GM12874 (cell line): Measurements from ENCODE around the gene BRDT.

Experiments
- TF ChIP-seq, protein P1 (sequence below): IDR thresholded peaks from 2 replicates; pipeline ENCODE4 v1.5.1; 2011; ENCODE audit warnings: low read depth, mild to moderate bottlenecking, control low read depth, low read length, moderate library complexity; ENCODE audit not compliant: insufficient read depth

Gene BRDT

DNA sequence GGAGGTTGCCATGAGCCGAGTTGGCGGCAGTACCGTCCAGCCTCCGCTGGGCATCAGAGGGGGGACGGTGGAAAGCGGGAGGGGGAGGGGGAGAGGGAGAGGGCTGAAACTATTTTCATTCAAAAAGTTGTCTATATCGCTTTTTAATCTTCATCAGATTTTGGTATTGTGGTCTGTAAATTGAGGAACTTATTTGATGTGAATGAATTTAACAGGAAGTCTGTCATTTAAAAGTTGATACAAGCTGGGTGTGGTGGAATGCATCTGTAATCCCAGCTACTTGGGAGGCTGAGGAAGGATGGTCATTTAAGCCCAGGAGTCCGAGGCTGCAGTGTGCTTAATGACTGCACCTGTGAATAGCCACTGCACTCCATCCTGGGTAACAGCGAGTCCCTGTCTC, 77.6 kb downstream of the BRDT start:
- TF ChIP-seq, protein P1, sequence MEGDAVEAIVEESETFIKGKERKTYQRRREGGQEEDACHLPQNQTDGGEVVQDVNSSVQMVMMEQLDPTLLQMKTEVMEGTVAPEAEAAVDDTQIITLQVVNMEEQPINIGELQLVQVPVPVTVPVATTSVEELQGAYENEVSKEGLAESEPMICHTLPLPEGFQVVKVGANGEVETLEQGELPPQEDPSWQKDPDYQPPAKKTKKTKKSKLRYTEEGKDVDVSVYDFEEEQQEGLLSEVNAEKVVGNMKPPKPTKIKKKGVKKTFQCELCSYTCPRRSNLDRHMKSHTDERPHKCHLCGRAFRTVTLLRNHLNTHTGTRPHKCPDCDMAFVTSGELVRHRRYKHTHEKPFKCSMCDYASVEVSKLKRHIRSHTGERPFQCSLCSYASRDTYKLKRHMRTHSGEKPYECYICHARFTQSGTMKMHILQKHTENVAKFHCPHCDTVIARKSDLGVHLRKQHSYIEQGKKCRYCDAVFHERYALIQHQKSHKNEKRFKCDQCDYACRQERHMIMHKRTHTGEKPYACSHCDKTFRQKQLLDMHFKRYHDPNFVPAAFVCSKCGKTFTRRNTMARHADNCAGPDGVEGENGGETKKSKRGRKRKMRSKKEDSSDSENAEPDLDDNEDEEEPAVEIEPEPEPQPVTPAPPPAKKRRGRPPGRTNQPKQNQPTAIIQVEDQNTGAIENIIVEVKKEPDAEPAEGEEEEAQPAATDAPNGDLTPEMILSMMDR, result no peak

DNA sequence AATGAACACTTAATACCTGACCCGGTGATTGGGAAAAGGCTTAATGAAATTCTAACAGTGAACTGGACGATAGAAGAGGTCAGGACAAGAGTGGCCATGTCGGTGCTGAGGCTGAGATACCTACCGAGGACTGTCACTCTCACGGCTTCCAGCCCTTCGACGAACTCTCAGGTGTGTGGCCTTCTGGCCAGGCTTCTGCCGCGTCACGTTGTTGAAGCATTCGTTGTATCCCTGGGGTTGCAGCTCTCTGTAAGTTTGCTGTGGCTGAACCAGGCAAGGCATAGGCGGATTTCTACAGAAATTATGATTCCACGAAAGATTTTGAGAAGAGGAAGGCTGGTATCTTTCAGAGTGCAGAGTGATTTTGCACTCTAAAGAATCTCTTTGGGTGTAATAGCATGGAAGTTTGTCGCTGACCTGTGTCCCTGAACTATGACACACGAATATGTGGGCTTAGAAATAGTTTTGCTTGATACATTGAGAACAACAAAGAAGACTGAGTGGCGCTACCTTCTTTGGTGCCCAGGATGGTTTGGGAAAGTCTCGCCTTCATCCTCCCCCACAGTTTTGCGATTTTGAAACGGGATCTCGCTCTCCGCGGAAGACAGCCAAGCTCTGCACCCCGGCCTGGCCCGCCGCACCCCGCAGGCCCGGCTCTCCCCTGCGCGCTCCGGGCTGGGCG, 80.2 kb downstream of the BRDT start:
- TF ChIP-seq, protein P1, result no peak

DNA sequence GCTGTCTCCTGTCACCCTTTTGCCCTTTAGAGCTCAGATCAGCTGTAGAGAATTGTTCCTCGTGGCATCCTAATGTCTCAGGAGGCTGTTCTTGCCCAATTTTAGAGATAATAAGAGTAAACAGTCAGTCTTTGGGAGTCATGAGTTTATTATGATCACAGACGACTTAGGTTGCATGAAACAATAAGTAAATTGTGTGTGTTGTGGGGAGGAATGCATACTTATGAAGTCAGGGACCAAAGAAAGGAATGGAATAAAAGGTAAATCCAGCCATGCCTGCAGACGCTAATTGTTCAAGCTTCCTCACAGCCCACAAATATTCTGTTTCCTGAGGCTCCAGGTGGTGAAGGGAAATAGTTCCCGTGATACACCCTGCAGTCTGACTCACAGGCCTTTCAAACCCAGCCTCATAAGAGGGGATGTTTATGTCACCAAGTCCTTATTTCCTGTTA, 81.5 kb downstream of the BRDT start:
- TF ChIP-seq, protein P1, result no peak

DNA sequence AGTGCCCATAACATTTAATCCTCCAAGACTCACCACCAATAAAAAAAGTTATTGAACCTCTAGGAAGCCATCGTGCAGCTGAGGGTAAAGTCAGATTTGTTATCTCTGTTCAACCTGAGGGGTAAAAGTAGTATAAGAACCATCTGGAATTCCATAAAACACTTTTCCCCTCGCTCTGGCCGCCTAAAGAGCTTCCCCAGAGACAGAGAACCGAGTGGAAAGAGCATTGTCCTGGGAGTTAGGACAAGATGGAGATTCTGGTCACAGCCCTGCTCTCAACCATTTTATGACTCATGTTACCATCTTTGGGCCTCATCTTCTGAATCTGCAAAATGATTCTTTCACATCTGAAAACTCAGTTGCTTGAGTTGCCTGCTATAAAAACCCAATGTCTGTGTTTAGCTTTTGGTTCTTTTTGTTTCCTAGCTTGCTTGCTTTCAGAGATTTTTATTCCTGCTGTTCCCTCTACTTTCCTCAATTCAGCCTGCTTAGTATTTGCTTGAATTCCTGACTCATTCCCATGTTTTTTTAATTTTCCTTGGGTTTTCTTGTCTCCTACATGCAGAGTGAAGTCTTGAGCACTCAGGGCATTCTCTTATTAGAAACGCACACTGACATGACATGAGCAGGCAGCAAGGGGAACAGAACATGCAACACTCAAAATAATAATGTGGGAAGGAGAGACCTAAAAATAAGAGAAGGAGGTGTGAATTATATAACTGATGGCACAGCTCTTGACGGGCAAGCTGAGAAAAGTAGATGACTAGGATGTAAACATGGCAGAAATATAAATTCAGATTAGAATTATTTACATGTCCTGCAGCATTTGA, 82.3 kb downstream of the BRDT start:
- TF ChIP-seq, protein P1, result no peak

DNA sequence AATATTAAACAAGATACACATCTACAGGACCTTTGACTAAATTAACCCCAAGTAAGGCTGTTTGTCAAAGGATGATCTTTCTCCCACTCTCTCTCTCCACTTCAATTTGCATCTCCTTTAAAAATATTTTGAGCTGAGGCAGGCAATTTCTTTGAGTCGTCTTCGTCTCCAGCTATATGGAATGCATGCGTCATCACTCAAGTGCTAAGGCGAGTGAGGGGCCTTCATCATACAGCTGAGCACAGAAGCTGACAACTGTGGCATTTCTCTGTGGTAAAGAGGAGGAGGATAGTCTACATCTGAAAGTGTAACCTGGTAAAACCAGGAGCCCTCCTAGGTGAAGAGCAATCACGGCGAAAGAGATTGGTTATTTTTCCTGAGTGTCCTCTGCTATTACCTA, 88.2 kb downstream of the BRDT start:
- TF ChIP-seq, protein P1, result no peak

DNA sequence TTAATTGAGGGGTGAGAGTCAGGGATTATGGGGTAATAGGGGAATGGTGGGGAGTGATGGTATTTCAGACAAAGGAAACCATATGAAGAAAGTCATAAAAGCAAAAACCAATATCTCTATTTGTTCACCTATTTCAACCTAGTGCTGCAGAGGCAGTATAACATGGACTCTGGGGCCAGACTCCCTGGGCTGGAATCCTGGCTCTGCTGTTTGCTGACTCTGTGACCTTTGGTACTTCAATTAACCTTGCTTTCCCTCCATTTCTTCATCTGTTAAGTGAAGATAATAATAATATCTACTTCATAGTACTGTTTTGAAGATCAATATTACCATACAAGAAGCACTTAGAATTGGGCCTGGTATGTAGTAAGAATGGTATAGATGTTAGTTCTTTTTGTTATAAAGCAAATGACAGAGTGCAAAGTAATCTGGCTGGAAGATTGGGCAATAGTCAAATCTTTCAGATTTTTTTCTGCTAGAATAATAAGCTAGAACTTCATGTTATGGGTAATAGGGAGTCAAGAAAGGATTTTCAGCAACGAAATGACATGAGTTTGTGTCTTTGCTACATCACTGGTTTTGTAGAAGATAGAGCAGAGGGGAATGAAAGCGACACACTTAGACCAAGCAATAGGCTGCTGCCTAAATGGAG, 89.6 kb downstream of the BRDT start:
- TF ChIP-seq, protein P1, result no peak

DNA sequence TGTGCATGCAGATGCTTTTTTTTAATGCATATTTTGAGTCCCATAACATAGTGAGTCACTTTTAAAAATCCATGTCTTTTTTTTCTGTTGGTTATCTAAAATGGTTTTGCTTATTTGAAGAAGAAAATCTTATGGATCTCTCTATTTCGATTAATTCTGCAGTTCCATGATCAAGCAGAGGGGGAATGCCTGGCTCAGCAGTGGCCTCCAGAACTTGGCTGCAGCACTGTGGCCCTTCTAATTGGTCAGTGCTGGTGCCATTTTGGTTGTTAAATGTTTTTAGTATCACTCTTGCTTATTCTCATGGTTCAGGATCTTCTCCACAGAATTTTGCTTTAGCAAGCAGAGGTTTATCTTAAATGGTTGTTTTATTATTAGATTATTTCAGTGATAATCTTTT, 91.8 kb downstream of the BRDT start:
- TF ChIP-seq, protein P1, result no peak
